ENCODE measurements around the gene ROBO2. TPM values are rescaled to one million over a fixed set of nuclear protein-coding genes. Genes with fewer than 3 reads are reported as not detected.

Gene ROBO2, protein sequence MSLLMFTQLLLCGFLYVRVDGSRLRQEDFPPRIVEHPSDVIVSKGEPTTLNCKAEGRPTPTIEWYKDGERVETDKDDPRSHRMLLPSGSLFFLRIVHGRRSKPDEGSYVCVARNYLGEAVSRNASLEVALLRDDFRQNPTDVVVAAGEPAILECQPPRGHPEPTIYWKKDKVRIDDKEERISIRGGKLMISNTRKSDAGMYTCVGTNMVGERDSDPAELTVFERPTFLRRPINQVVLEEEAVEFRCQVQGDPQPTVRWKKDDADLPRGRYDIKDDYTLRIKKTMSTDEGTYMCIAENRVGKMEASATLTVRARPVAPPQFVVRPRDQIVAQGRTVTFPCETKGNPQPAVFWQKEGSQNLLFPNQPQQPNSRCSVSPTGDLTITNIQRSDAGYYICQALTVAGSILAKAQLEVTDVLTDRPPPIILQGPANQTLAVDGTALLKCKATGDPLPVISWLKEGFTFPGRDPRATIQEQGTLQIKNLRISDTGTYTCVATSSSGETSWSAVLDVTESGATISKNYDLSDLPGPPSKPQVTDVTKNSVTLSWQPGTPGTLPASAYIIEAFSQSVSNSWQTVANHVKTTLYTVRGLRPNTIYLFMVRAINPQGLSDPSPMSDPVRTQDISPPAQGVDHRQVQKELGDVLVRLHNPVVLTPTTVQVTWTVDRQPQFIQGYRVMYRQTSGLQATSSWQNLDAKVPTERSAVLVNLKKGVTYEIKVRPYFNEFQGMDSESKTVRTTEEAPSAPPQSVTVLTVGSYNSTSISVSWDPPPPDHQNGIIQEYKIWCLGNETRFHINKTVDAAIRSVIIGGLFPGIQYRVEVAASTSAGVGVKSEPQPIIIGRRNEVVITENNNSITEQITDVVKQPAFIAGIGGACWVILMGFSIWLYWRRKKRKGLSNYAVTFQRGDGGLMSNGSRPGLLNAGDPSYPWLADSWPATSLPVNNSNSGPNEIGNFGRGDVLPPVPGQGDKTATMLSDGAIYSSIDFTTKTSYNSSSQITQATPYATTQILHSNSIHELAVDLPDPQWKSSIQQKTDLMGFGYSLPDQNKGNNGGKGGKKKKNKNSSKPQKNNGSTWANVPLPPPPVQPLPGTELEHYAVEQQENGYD (N-terminal part only)
- total RNA-seq, result under 0.01 and 1.1 TPM in 2 replicates

DNA sequence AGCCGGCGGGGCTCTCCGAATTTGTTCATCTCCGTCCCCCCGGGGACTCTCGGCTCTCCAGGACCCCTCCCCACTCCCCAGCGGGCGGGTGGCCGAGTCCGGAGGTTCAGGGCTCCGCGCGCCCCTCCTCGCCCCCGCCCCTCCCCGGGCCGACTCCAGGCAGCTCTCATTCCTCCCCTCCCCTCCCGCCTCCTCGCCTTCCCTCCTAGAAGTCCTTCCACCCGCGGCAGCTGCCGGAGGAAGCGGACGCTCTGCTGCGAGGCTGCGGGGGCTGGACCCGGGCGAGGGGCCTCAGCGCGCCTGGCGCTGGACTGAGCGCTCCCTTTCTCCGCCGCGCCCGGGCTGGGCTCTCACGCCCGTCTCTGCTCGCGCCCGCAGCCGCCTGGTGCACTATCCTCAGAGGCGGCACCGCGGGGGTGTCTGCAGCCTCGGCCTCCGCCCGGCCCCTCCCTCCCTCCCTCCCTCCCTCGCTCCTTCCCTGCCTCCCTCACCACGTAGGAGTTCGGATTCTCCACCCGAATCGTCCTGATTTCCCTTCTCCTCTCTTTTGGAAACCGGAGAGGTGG is at the start of gene ROBO2:
Gene ROBO2, plus strand, starts transcription at position 494 of the 566 bp plus-strand sequence. CDS start 687 bp downstream, outside the sequence.

Small RNA genes lying within 50 kb of the gene (small RNA-seq; reads per million reads assigned to genes)
- not detected for gene RNU6-386P
